IPS DF 4.7 (cell line): ENCODE measurements around the gene PADI3.

Experiments
- DNase-seq: peaks from one replicate; pipeline ENCODE4 v3.0.0-alpha.2; 2013; ENCODE audit warnings: low spot score; ENCODE audit errors: extremely low read depth

The PADI3 gene

GRCh38 chr1:17248781-17249180, at the start of gene PADI3:
Gene PADI3, plus strand, starts transcription at chr1:17249098. Its CDS starts 40 bp downstream, at chr1:17249138.
- DNase-seq, result no peak

GRCh38 chr1:17199267-17200044, 49.4 kb upstream of the PADI3 start:
- no peak for DNase-seq

GRCh38 chr1:17200246-17200645, 48.7 kb upstream of the PADI3 start:
- DNase-seq, result no peak

GRCh38 chr1:17200756-17201155, 48.1 kb upstream of the PADI3 start:
- no peak for DNase-seq

GRCh38 chr1:17201201-17202021, 47.5 kb upstream of the PADI3 start:
- no peak for DNase-seq

- DNase-seq, result no peak
Measured at GRCh38 chr1:17204546-17205440, 44.1 kb upstream of the PADI3 start, which contains the start of gene PADI1. Gene PADI1, plus strand, starts transcription at chr1:17205128. Its CDS starts 90 bp downstream, at chr1:17205218.

- DNase-seq, result no peak
Measured at GRCh38 chr1:17205652-17206051, 43.2 kb upstream of the PADI3 start.

- no peak for DNase-seq
Measured at GRCh38 chr1:17206196-17206595, 42.7 kb upstream of the PADI3 start.

- no peak for DNase-seq
Measured at GRCh38 chr1:17207046-17207445, 41.9 kb upstream of the PADI3 start.

GRCh38 chr1:17207540-17207939, 41.4 kb upstream of the PADI3 start:
- no peak for DNase-seq

- DNase-seq, result no peak
Measured at GRCh38 chr1:17207966-17208418, 40.9 kb upstream of the PADI3 start.

- DNase-seq, result no peak
Measured at GRCh38 chr1:17208546-17208945, 40.4 kb upstream of the PADI3 start.

- no peak for DNase-seq
Measured at GRCh38 chr1:17209430-17209829, 39.5 kb upstream of the PADI3 start.

GRCh38 chr1:17210176-17210575, 38.7 kb upstream of the PADI3 start:
- no peak for DNase-seq

- DNase-seq, result no peak
Measured at GRCh38 chr1:17211377-17211776, 37.5 kb upstream of the PADI3 start.

GRCh38 chr1:17212009-17212408, 36.9 kb upstream of the PADI3 start:
- DNase-seq, result no peak

- no peak for DNase-seq
Measured at GRCh38 chr1:17212487-17213121, 36.3 kb upstream of the PADI3 start.

GRCh38 chr1:17213148-17213781, 35.6 kb upstream of the PADI3 start:
- DNase-seq, result no peak

GRCh38 chr1:17213782-17214148, 35.1 kb upstream of the PADI3 start:
- DNase-seq, result no peak

- DNase-seq, result no peak
Measured at GRCh38 chr1:17214876-17215544, 33.9 kb upstream of the PADI3 start.
